Ascending aorta (tissue), 2 donors: ENCODE measurements around the gene ZMAT2. TPM values are rescaled to one million over a fixed set of nuclear protein-coding genes. Genes with fewer than 3 reads are reported as not detected.

Experiments
- DNase-seq, 2 donors: peaks; one replicate each; pipeline ENCODE4 v3.0.0-alpha.2; 2019; ENCODE audit warnings: low spot score in 2 of 2
- H3K27ac ChIP-seq, 2 donors: fragments of 200-600 bp; sonication (generic); one replicate each; pipeline ENCODE4 v1.5.1; 2016 to 2017; ENCODE audit warnings: mild to moderate bottlenecking in 1 of 2
- H3K27me3 ChIP-seq: fragments of 200-600 bp; sonication (generic); one replicate; pipeline ENCODE4 v1.5.1; 2017
- H3K36me3 ChIP-seq, 2 donors: fragments of 200-600 bp; sonication (generic); one replicate each; pipeline ENCODE4 v1.5.1; 2016
- H3K4me1 ChIP-seq, 2 donors: fragments of 200-600 bp; sonication (generic); one replicate each; pipeline ENCODE4 v1.5.1; 2016 to 2017; ENCODE audit warnings: mild to moderate bottlenecking in 1 of 2
- H3K4me3 ChIP-seq, 2 donors: fragments of 200-600 bp; sonication (generic); one replicate each; pipeline ENCODE4 v1.5.1; 2016 to 2017; ENCODE audit warnings: mild to moderate bottlenecking in 1 of 2
- H3K9me3 ChIP-seq, 2 donors: fragments of 200-600 bp; sonication (generic); one replicate each; pipeline ENCODE4 v1.5.1; 2016
- CTCF ChIP-seq, 3 experiments: fragments of 200-600 bp in 2 of 3; fragments of 450-650 bp in 1 of 3; sonication (generic) in 2 of 3; IDR thresholded peaks; one replicate each; pipeline ENCODE4 v1.5.1; 2016 to 2019; ENCODE audit warnings: antibody characterized with exemption in 3 of 3, mild to moderate bottlenecking in 1 of 3, moderate library complexity in 1 of 3
- intact Hi-C: fragments of 100-400 bp; cut with DNase I; formaldehyde crosslinking; loops from one replicate; pipeline ENCODE4 v1.15.1; 2023
- total RNA-seq: library from RNA; depleted of rRNA; stranded (reverse); fragments of >200 nt; gene quantifications from one replicate; pipeline ENCODE4 v1.1.0, GENCODE V29; 2016

Gene ZMAT2
- total RNA-seq, 1 donor from 2014 or later: 15.5 TPM

DNA sequence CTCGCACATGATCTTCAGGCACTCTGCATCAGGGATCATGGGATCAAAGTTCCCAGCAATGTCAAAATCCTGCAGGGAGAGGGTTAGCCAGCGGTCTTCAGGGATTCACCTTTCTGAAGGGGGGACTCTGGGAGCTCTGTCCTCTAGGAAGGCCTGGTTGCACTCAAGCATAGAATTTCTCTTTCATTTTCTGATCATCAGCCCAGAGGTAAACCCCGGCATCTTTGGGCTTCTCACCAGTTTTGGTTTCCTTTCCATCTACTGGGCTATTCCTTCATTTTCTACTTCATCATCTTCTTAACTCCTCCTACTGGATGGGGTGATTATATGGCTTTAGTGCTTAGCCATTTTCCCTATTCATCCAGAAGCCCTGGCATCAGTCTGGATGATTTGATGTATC lies 22.3 kb upstream of the ZMAT2 start:
- DNase-seq: no peak
- Histone ChIP-seq H3K36me3 (peaks cover 65 to 85% of the 10 kb centered on the region in 2 donors), H3K4me3 (no peak overlapping the region), H3K4me1 (no peaks in the 10 kb centered on the region), H3K9me3 (no peaks in the 10 kb centered on the region), H3K27me3 (no peaks in the 10 kb centered on the region), H3K27ac (no peak overlapping the region)
- TF ChIP-seq CTCF (IDR thresholded peaks at IDR 0.05): no peak
- intact Hi-C loops: no loop called here

GRCh38 chr5:140678993-140679392 lies 21.3 kb upstream of the ZMAT2 start:
- intact Hi-C loops: no loop called here
- H3K9me3 ChIP-seq: no peaks in the 10 kb centered on the region
- peaks cover 67 to 81% of the 10 kb centered on the region in 2 donors for H3K36me3 ChIP-seq
- H3K27ac ChIP-seq: no peak overlapping the region
- no peak overlapping the region for H3K4me3 ChIP-seq
- H3K27me3 ChIP-seq: no peaks in the 10 kb centered on the region
- peak in 1 of 2 donors; percentile 38 for DNase-seq
- no peaks in the 10 kb centered on the region for H3K4me1 ChIP-seq
- TF ChIP-seq CTCF (IDR thresholded peaks at IDR 0.05): no peak

- Histone ChIP-seq H3K36me3 (peaks cover 29 to 49% of the 10 kb centered on the region in 2 donors), H3K27ac (peak overlapping the region; percentile 76 to 81), H3K9me3 (no peaks in the 10 kb centered on the region), H3K4me1 (peaks cover 4 to 25% of the 10 kb centered on the region in 2 donors), H3K27me3 (no peaks in the 10 kb centered on the region), H3K4me3 (peak overlapping the region; percentile 60 to 86)
- intact Hi-C loops: loop anchor here (5.0 kb wide), 2 partner anchors 43 to 288 kb away; partner anchors contain the start of genes ANKHD1, IK and NDUFA2
- TF ChIP-seq CTCF (IDR thresholded peaks at IDR 0.05): no peak
- DNase-seq: no peak
Measured at GRCh38 chr5:140690376-140690932, 9.8 kb upstream of the ZMAT2 start.

DNA sequence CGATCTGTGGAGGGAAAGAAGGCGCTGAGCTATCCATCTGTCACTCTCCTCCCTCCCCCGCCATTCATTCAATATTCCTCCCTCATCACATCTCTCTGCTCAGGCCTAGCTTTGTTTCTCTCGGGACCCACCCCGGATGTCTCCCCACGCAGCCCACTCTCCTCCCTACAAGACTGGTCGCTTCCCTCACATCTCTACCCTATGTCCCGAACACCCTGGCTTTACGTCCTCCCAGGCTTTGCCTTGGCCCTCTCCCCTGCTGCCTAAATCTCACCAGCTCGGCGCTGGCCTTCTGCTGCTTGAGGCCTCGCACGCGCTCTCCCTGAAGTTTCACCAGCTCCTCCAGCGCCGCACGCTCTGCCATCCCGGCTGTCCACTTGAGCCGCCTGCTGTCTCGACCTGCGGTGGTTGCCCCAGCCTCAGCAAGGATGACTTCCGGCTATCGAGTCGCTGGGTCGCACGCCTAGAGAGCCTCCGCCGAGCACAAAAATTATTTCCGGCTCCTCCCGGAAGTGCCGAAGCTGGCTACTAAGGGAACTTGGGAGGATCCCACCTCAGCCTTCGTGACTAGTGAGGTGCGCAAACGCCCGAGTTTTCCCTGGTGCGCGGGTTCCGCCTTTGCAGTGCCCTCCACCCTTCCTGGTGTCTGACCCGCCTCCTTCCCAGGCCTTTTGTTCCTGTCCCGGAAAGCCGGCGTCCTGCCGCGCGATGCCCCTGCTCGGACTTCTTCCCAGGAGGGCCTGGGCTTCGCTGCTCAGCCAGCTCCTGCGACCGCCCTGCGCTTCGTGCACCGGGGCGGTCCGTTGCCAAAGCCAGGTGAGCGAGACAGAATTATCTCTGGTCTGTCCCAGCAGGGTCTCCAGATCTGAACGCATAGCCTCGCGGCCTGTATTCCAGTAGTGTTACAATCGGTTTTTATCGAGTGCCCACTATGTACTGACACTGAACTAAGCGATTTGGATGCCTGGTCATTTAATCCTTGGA lies 9.0 kb upstream of the ZMAT2 start, which contains the start of the genes HARS1 and HARS2:
Gene HARS1, minus strand, starts transcription at position 430 of the 984 bp plus-strand sequence. Its CDS starts 66 bp downstream, at position 364.
Gene HARS2, plus strand, starts transcription at position 515 of the 984 bp plus-strand sequence. Its CDS starts 194 bp downstream, at position 709.
- TF ChIP-seq CTCF (IDR thresholded peaks at IDR 0.05): peak in 1 of 3 experiments; percentile 12
- peaks cover 31 to 55% of the 10 kb centered on the region in 2 donors for H3K36me3 ChIP-seq
- H3K27me3 ChIP-seq: no peaks in the 10 kb centered on the region
- intact Hi-C loops: loop anchor here (5.0 kb wide), 2 partner anchors 44 to 289 kb away; partner anchors contain the start of genes ANKHD1, IK and NDUFA2
- DNase-seq: peak; percentile 58 to 94
- peaks cover 4 to 25% of the 10 kb centered on the region in 2 donors for H3K4me1 ChIP-seq
- peak within 1 kb of the TSS; percentile 76 to 81 for H3K27ac ChIP-seq
- H3K9me3 ChIP-seq: no peaks in the 10 kb centered on the region
- peak within 1 kb of the TSS; percentile 60 to 86 for H3K4me3 ChIP-seq

DNA sequence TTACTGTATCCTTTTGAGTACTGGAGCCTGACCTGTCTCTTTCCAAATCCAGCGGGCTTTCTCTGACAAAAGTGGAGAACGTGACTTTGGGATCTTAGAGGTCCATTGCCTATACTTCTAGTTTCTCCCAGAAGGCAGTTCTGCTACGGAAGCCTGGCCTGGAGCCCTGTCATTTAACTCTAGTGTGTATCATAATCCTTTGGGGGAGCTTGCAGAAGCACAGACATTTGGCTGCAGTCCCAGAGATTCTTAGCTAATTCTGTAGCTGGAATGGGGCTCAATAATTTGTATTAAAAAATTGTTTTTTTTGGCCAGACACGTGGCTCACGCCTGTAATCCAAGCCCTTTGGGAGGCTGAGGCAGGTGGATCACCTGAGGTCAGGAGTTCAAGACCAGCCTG lies 6.0 kb upstream of the ZMAT2 start:
- intact Hi-C loops: loop anchor here (5.0 kb wide), 2 partner anchors 47 to 292 kb away; partner anchors contain the start of genes ANKHD1, IK and NDUFA2
- peaks cover 48 to 61% of the 10 kb centered on the region in 2 donors for H3K36me3 ChIP-seq
- no peak overlapping the region for H3K27ac ChIP-seq
- TF ChIP-seq CTCF (IDR thresholded peaks at IDR 0.05): no peak
- DNase-seq: no peak
- no peaks in the 10 kb centered on the region for H3K9me3 ChIP-seq
- peaks cover 4 to 25% of the 10 kb centered on the region in 2 donors for H3K4me1 ChIP-seq
- no peaks in the 10 kb centered on the region for H3K27me3 ChIP-seq
- H3K4me3 ChIP-seq: no peak overlapping the region
